Measurements from ENCODE around the gene FREY1. TPM values are rescaled to one million over a fixed set of nuclear protein-coding genes. Genes with fewer than 3 reads are reported as not detected.

FREY1 gene
- total and polyA plus RNA-seq, 2 of the 8 experiments (the other 6 are each of a cell fraction or from before 2014, with no cell fraction given), result 0.32 to 1.1 TPM

GRCh38 chr11:45897556-45897955, 9.5 kb downstream of the FREY1 start:
- no peak overlapping the region for H3K4me2 ChIP-seq (ENCODE audit: insufficient read depth in 1 of 2, low read depth in 2 of 2, low read length in 2 of 2)
- H3K9me3 ChIP-seq (ENCODE audit: insufficient read depth in 2 of 2, low read depth in 1 of 2, low read length in 1 of 2), result no peaks in the 10 kb centered on the region
- no peak overlapping the region for H3K56ac ChIP-seq (replicated peaks; ENCODE audit: insufficient read length, low read depth, low read length)
- H3K36me3 ChIP-seq (ENCODE audit: control insufficient read depth in 2 of 4, insufficient read depth in 4 of 4, low read length in 3 of 4), result peaks cover 0 to 4% (median under 1%) of the 10 kb centered on the region in 4 experiments; a peak in 2 of 8 replicates
- peaks cover 2% of the 10 kb centered on the region for H3K79me1 ChIP-seq (ENCODE audit: low read depth, low read length)
- no peak overlapping the region for H3K14ac ChIP-seq (ENCODE audit: insufficient read length)
- CTCF ChIA-PET (ENCODE audit: partially characterized antibody), result interaction anchor here (0.8 to 7.7 kb wide), 10 partner anchors 11 to 470 kb away, joined by 3 to 69 read pairs (median 4); no protein-coding TSS in a partner anchor
- no peak overlapping the region for H4K8ac ChIP-seq (ENCODE audit: extremely low read depth, insufficient read depth, low read length)
- no peak overlapping the region for H2BK120ac ChIP-seq (replicated peaks; ENCODE audit: low read depth, low read length)
- DNase-seq (ENCODE audit: low read depth in 1 of 2, low spot score in 2 of 2) (no peak), FAIRE-seq (no peak)
- POLR2A ChIA-PET (ENCODE audit: partially characterized antibody), result interaction anchor here (0.5 to 3.8 kb wide), 6 partner anchors 11 to 151 kb away, joined by 4 to 21 read pairs (median 8); partner anchors contain the start of gene LARGE2
- peaks cover 8% of the 10 kb centered on the region for H3K23me2 ChIP-seq (ENCODE audit: low read depth, low read length)
- H3K4ac ChIP-seq (replicated peaks; ENCODE audit: insufficient read length, low read depth, low read length), result no peak overlapping the region
- H3K79me2 ChIP-seq (ENCODE audit: control insufficient read depth in 1 of 2, insufficient read depth in 2 of 2, low read length in 2 of 2), result no peaks in the 10 kb centered on the region
- no peak overlapping the region for H2BK20ac ChIP-seq (ENCODE audit: low read length)
- no peak overlapping the region for H2AFZ ChIP-seq (ENCODE audit: low read length)
- H4K5ac ChIP-seq (ENCODE audit: insufficient read length, low read depth, low read length), result no peak overlapping the region
- no peak overlapping the region for H2AK5ac ChIP-seq (ENCODE audit: low read depth, low read length)
- no peak overlapping the region for H2BK5ac ChIP-seq (ENCODE audit: low read depth, low read length)
- no peak overlapping the region for H3K18ac ChIP-seq (ENCODE audit: extremely low read depth, low read length)
- H2BK12ac ChIP-seq (ENCODE audit: low read depth, low read length), result no peak overlapping the region
- H2BK15ac ChIP-seq (ENCODE audit: low read length), result no peak overlapping the region
- H4K91ac ChIP-seq (replicated peaks; ENCODE audit: insufficient read length, low read length), result no peak overlapping the region
- no peak overlapping the region for H3K9ac ChIP-seq (replicated peaks in 1 of 4; ENCODE audit: extremely low read depth in 1 of 4, low read depth in 3 of 4, low read length in 3 of 4)
- H3K23ac ChIP-seq (ENCODE audit: insufficient read length), result no peak overlapping the region
- peaks cover 0 to 5% (median 2%) of the 10 kb centered on the region in 4 experiments; a peak in 1 of 7 replicates for H3K27me3 ChIP-seq (replicated peaks in 1 of 4; ENCODE audit: control insufficient read depth in 3 of 4, extremely low read depth in 1 of 4, insufficient read depth in 3 of 4, low read length in 3 of 4)
- WGBS, 2 experiments (ENCODE audit: extremely low coverage in 1 of 2, insufficient coverage in 1 of 2, insufficient read length in 1 of 2, insufficient replicate concordance in 2 of 2, low coverage in 1 of 2, low lambda C conversion rate in 2 of 2, missing lambda C conversion rate in 1 of 2), result 91% methylated on average over 6 of the region's 6 CpGs; no CpG with 5 or more reads in 1 of the 2 experiments
- TF ChIP-seq RNF2 (IDR thresholded peaks at IDR 0.05; ENCODE audit: borderline replicate concordance, low read depth, low read length, missing control alignments, poor library complexity, severe bottlenecking), result no peak
- TF ChIP-seq YY1 (IDR thresholded peaks at IDR 0.05; ENCODE audit: low read depth, low read length), result no peak
- no peak for TF ChIP-seq JUND (IDR thresholded peaks at IDR 0.05; ENCODE audit: low read length)
- TF ChIP-seq TAF1 (IDR thresholded peaks at IDR 0.05; ENCODE audit: low read depth, low read length), result no peak
- no peak for TF ChIP-seq POLR2AphosphoS5 (IDR thresholded peaks at IDR 0.05; ENCODE audit: low read depth, low read length)
- no peak for TF ChIP-seq FOSL1 (IDR thresholded peaks at IDR 0.05; ENCODE audit: insufficient read depth, low read depth, low read length)
- no peak for TF ChIP-seq SIN3A (conservative IDR thresholded peaks at IDR 0.05 in 1 of 2, IDR thresholded peaks at IDR 0.05 in 1 of 2; ENCODE audit: low read depth in 1 of 2, low read length in 2 of 2)
- peak in 1 of 3 experiments; percentile 4; a peak in 1 of 4 replicates for TF ChIP-seq CTCF (IDR thresholded peaks at IDR 0.05; ENCODE audit: control extremely low read depth in 1 of 3, insufficient read depth in 1 of 3, low read depth in 1 of 3, low read length in 3 of 3)
- no peak overlapping the region for H3K27ac ChIP-seq (ENCODE audit: low read depth, low read length)
- H3K4me1 ChIP-seq (replicated peaks in 1 of 4; ENCODE audit: control insufficient read depth in 3 of 4, insufficient read depth in 4 of 4, low read length in 3 of 4), result peaks cover 0 to 30% (median 22%) of the 10 kb centered on the region in 4 experiments; a peak in 6 of 7 replicates
- H3K4me3 ChIP-seq (ENCODE audit: extremely low read depth in 1 of 4, insufficient read depth in 2 of 4, low read depth in 3 of 4, low read length in 4 of 4), result no peak overlapping the region
- H4K20me1 ChIP-seq (replicated peaks in 1 of 2; ENCODE audit: control insufficient read depth in 1 of 2, insufficient read depth in 2 of 2, low read length in 2 of 2), result peaks cover 10 to 17% of the 10 kb centered on the region in 2 experiments
